ENCODE measurements around the gene MBOAT2.
"Not testable (repeated sequence)": the region's sequence is repeated elsewhere in the genome, so short reads cannot be mapped to it uniquely, and the experiment has no call there.

The MBOAT2 gene

GRCh38 chr2:8972535-8972934 lies 30.9 kb downstream of the MBOAT2 start:
- not testable (repeated sequence) for DNase-seq (ENCODE audit: low read depth, low spot score); H3K4me3 ChIP-seq (ENCODE audit: low read length)

- DNase-seq (ENCODE audit: low read depth, low spot score); H3K4me3 ChIP-seq (ENCODE audit: low read length): not testable (repeated sequence)
These were observed 34.1 kb downstream of the MBOAT2 start for GRCh38 chr2:8969348-8969747.

GRCh38 chr2:8966123-8966908 lies 37.2 kb downstream of the MBOAT2 start:
- H3K4me3 ChIP-seq (ENCODE audit: low read length), result no peak overlapping the region
- no peak for DNase-seq (ENCODE audit: low read depth, low spot score)

GRCh38 chr2:8965216-8965969 lies 38.1 kb downstream of the MBOAT2 start:
- H3K4me3 ChIP-seq (ENCODE audit: low read length), result no peak overlapping the region
- no peak for DNase-seq (ENCODE audit: low read depth, low spot score)

GRCh38 chr2:8962890-8963289 lies 40.6 kb downstream of the MBOAT2 start:
- H3K4me3 ChIP-seq (ENCODE audit: low read length), result no peak overlapping the region
- no peak for DNase-seq (ENCODE audit: low read depth, low spot score)

GRCh38 chr2:8957628-8958027 lies 45.9 kb downstream of the MBOAT2 start:
- H3K4me3 ChIP-seq (ENCODE audit: low read length), result no peak overlapping the region
- DNase-seq (ENCODE audit: low read depth, low spot score), result no peak

- H3K4me3 ChIP-seq (ENCODE audit: low read length), result no peak overlapping the region
- no peak for DNase-seq (ENCODE audit: low read depth, low spot score)
These were observed 46.7 kb downstream of the MBOAT2 start for GRCh38 chr2:8956774-8957173.

GRCh38 chr2:8954990-8955389 lies 48.5 kb downstream of the MBOAT2 start:
- no peak overlapping the region for H3K4me3 ChIP-seq (ENCODE audit: low read length)
- no peak for DNase-seq (ENCODE audit: low read depth, low spot score)

- DNase-seq (ENCODE audit: low read depth, low spot score), result no peak
- H3K4me3 ChIP-seq (ENCODE audit: low read length), result no peak overlapping the region
These were observed 50.0 kb downstream of the MBOAT2 start for GRCh38 chr2:8953525-8953924.

GRCh38 chr2:8939486-8940114 lies 63.9 kb downstream of the MBOAT2 start:
- H3K4me3 ChIP-seq (ENCODE audit: low read length), result no peak overlapping the region
- DNase-seq (ENCODE audit: low read depth, low spot score), result no peak

GRCh38 chr2:8938384-8938783 lies 65.1 kb downstream of the MBOAT2 start:
- DNase-seq (ENCODE audit: low read depth, low spot score), result no peak
- H3K4me3 ChIP-seq (ENCODE audit: low read length), result no peak overlapping the region

GRCh38 chr2:8935982-8936381 lies 67.5 kb downstream of the MBOAT2 start:
- H3K4me3 ChIP-seq (ENCODE audit: low read length), result no peak overlapping the region
- DNase-seq (ENCODE audit: low read depth, low spot score), result no peak

GRCh38 chr2:8934338-8934737 lies 69.1 kb downstream of the MBOAT2 start:
- H3K4me3 ChIP-seq (ENCODE audit: low read length), result no peak overlapping the region
- no peak for DNase-seq (ENCODE audit: low read depth, low spot score)

GRCh38 chr2:8932702-8933101 lies 70.8 kb downstream of the MBOAT2 start:
- no peak overlapping the region for H3K4me3 ChIP-seq (ENCODE audit: low read length)
- no peak for DNase-seq (ENCODE audit: low read depth, low spot score)

- not testable (repeated sequence) for H3K4me3 ChIP-seq (ENCODE audit: low read length); DNase-seq (ENCODE audit: low read depth, low spot score)
These were observed 73.3 kb downstream of the MBOAT2 start for GRCh38 chr2:8930185-8930584.

- no peak overlapping the region for H3K4me3 ChIP-seq (ENCODE audit: low read length)
- DNase-seq (ENCODE audit: low read depth, low spot score), result no peak
These were observed 74.4 kb downstream of the MBOAT2 start for GRCh38 chr2:8929128-8929527.

- no peak overlapping the region for H3K4me3 ChIP-seq (ENCODE audit: low read length)
- DNase-seq (ENCODE audit: low read depth, low spot score), result no peak
These were observed 75.7 kb downstream of the MBOAT2 start for GRCh38 chr2:8927510-8928455.

- no peak overlapping the region for H3K4me3 ChIP-seq (ENCODE audit: low read length)
These were observed 77.1 kb downstream of the MBOAT2 start for GRCh38 chr2:8926356-8926755.

GRCh38 chr2:8925411-8925810 lies 78.1 kb downstream of the MBOAT2 start:
- no peak for DNase-seq (ENCODE audit: low read depth, low spot score)

More at GRCh38 chr2:8926356-8926755, 77.1 kb downstream of the MBOAT2 start:
- DNase-seq (ENCODE audit: low read depth, low spot score), result no peak

More at GRCh38 chr2:8925411-8925810, 78.1 kb downstream of the MBOAT2 start:
- no peak overlapping the region for H3K4me3 ChIP-seq (ENCODE audit: low read length)

Data from Jurkat, Clone E6-1 (cell line).